GM12878 (cell line): ENCODE data around the gene SIGMAR1. TPM values are rescaled to one million over a fixed set of nuclear protein-coding genes. Genes with fewer than 3 reads are reported as not detected.
A peak's percentile ranks its signal among the peaks of the same experiment; 100 is the strongest.

Source experiments
- BRCA1 ChIP-seq: IDR thresholded peaks from 2 replicates; pipeline ENCODE4 v1.6.1; 2011; ENCODE audit warnings: low read depth, low read length, improper control_type of control experiment
- CHD4 ChIP-seq: fragments of 200-600 bp; sonication (generic); IDR thresholded peaks from 2 replicates; pipeline ENCODE4 v1.6.1; 2016; ENCODE audit warnings: mild to moderate bottlenecking
- FOXK2 ChIP-seq: fragments of 450-650 bp; IDR thresholded peaks from 2 replicates; pipeline ENCODE4 v1.6.1; 2017; ENCODE audit warnings: mild to moderate bottlenecking, moderate library complexity
- GABPA ChIP-seq: IDR thresholded peaks from 2 replicates; pipeline ENCODE4 v1.6.1; 2014; ENCODE audit warnings: antibody characterized with exemption, low read depth, mild to moderate bottlenecking, inconsistent platforms
- IKZF1 ChIP-seq: fragments of 450-650 bp; conservative IDR thresholded peaks from 2 replicates; pipeline ENCODE4 v1.6.1; 2017; ENCODE audit warnings: antibody characterized with exemption, mild to moderate bottlenecking
- IKZF2 ChIP-seq, 2 experiments: fragments of 450-650 bp; IDR thresholded peaks; 2 replicates each; pipeline ENCODE4 v1.6.1; 2017; ENCODE audit warnings: mild to moderate bottlenecking in 2 of 2, moderate library complexity in 2 of 2
- IRF4 ChIP-seq: IDR thresholded peaks from 2 replicates; pipeline ENCODE4 v1.6.1; 2011; ENCODE audit warnings: low read depth, low read length
- KAT2A ChIP-seq: conservative IDR thresholded peaks from 2 replicates; pipeline ENCODE4 v1.6.1; 2011; ENCODE audit warnings: low read depth, low read length; ENCODE audit not compliant: control insufficient read depth
- MEF2B ChIP-seq: fragments of 450-650 bp; IDR thresholded peaks from 2 replicates; pipeline ENCODE4 v1.6.1; 2018; ENCODE audit warnings: mild to moderate bottlenecking, moderate library complexity; ENCODE audit not compliant: partially characterized antibody, poor library complexity, severe bottlenecking
- NR2C1 ChIP-seq: fragments of 450-650 bp; IDR thresholded peaks from 2 replicates; pipeline ENCODE4 v1.6.1; 2017; ENCODE audit warnings: antibody characterized with exemption, mild to moderate bottlenecking, moderate library complexity
- POLR2AphosphoS5 ChIP-seq: IDR thresholded peaks from 2 replicates; pipeline ENCODE4 v1.6.1; 2011; ENCODE audit warnings: mild to moderate bottlenecking, low read length, inconsistent platforms
- RAD51 ChIP-seq: fragments of 450-650 bp; IDR thresholded peaks from 2 replicates; pipeline ENCODE4 v1.6.1; 2016; ENCODE audit warnings: moderate library complexity, mild to moderate bottlenecking, inconsistent platforms
- SRF ChIP-seq, 2 experiments: IDR thresholded peaks; 2 replicates each; pipeline ENCODE4 v1.6.1; 2011; ENCODE audit warnings: low read depth in 2 of 2, low read length in 2 of 2, mild to moderate bottlenecking in 1 of 2, moderate library complexity in 1 of 2
- YY1 ChIP-seq: IDR thresholded peaks from 2 replicates; pipeline ENCODE4 v1.6.1; 2011; ENCODE audit warnings: low read depth, mild to moderate bottlenecking, low read length
- ZNF217 ChIP-seq: fragments of 450-650 bp; IDR thresholded peaks from 2 replicates; pipeline ENCODE4 v1.6.1; 2017; ENCODE audit warnings: antibody characterized with exemption, mild to moderate bottlenecking
- polyA plus RNA-seq, 11 experiments: library from polyadenylated mRNA; depleted of rRNA in 4 of 11; unstranded in 6 of 11; stranded (reverse) in 5 of 11; fragments of >200 nt; fragmentation: Nextera tagmentation in 4 of 11; fragmentation: Illumina TruSeq in 1 of 11; extraction: Ambion mirVana in 4 of 11; extraction: Trizol in 1 of 11; gene quantifications; 1 replicate in 1 of 11; 2 replicates in 10 of 11; pipeline versions ENCODE4 v1.2.1 to v1.2.3, GENCODE V29; 2011 to 2016; ENCODE audit warnings: inconsistent platforms in 2 of 11, missing spikeins in 2 of 11, low read depth in 1 of 11
- total RNA-seq, 4 experiments: library from RNA; depleted of rRNA in 3 of 4; stranded (reverse); fragments of >200 nt in 3 of 4; fragmentation: Illumina TruSeq in 1 of 4; extraction: Trizol in 1 of 4; gene quantifications; 2 replicates each; pipeline versions ENCODE4 v1.2.1 to v1.2.3, GENCODE V29; 2013 to 2021
- TF ChIP-seq, protein P1 (sequence below): fragments of 450-650 bp; IDR thresholded peaks from 2 replicates; pipeline ENCODE4 v1.6.1; 2016; ENCODE audit warnings: mild to moderate bottlenecking
- TF ChIP-seq, protein P2 (sequence below): fragments of 450-650 bp; IDR thresholded peaks from 2 replicates; pipeline ENCODE4 v1.6.1; 2018; ENCODE audit warnings: mild to moderate bottlenecking, low read depth, moderate library complexity; ENCODE audit not compliant: partially characterized antibody
- TF ChIP-seq, protein P3 (sequence below): fragments of 450-650 bp; IDR thresholded peaks from 2 replicates; pipeline ENCODE4 v1.6.1; 2017; ENCODE audit warnings: low read depth, mild to moderate bottlenecking, moderate library complexity
- TF ChIP-seq, protein P4 (sequence below): fragments of 450-650 bp; formaldehyde crosslinking; IDR thresholded peaks from 2 replicates; pipeline ENCODE4 v1.5.0; 2022; ENCODE audit warnings: mild to moderate bottlenecking, missing genetic modification characterization
- TF ChIP-seq, protein P5 (sequence below): IDR thresholded peaks from 2 replicates; pipeline ENCODE4 v1.6.1; 2012; ENCODE audit warnings: low read length, inconsistent platforms

SIGMAR1 gene
- total and polyA plus RNA-seq, 10 of the 15 experiments (the other 5 are each of a cell fraction or from before 2014, with no cell fraction given) = 7.1 to 133 (median 69.5) TPM

DNA sequence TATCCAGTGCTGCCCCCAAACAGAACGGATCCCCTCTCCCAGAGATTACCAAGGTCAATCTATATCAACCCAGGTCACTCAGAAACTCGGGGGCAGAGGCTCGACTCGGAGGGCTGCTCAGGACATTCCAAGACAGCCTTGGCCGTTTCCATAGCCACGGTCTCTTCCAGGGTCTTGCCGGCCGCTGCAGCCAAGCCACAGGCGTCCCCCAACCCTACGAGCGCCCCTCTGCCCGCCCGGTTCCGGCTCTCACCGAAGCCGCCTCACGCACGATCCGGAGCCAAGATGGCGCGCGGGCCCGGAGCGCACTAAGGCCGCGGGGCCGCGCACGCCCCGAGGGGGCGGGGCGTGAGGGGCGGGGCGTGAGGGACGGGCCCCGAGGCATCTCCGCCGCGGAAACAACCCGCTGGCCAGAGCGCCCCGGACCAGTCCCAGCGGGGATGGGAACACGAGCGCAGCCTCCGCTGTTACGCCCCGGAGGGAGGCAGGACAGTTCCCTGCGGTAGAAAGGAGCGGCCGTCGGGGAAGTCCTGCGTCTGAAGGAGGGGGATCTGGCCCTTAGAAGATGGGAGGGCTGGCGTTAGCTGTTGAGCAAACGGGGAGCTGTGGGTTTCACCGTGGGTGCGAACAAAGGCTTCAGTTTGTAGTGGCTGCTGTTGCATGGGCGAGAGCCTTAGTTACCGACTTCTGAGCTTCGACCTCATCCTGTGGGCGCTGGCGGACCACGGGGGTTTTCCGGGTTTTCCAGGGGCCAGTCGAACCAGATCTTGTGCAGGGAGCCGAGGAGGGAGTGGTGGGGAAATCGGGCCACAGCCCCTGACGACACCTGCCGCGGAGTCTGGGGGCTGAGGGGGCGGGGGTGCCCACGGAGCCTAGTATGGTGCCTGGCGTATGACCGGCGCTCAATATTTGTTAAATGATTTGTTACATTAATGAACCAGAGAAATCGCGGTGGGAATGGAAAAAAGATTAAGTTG lies 25.5 kb downstream of the SIGMAR1 start, which contains the start of gene RPP25L (continued):
- TF ChIP-seq KAT2A = no peak
- TF ChIP-seq, protein P1, sequence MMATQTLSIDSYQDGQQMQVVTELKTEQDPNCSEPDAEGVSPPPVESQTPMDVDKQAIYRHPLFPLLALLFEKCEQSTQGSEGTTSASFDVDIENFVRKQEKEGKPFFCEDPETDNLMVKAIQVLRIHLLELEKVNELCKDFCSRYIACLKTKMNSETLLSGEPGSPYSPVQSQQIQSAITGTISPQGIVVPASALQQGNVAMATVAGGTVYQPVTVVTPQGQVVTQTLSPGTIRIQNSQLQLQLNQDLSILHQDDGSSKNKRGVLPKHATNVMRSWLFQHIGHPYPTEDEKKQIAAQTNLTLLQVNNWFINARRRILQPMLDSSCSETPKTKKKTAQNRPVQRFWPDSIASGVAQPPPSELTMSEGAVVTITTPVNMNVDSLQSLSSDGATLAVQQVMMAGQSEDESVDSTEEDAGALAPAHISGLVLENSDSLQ = peak; percentile 71
- TF ChIP-seq, protein P2, sequence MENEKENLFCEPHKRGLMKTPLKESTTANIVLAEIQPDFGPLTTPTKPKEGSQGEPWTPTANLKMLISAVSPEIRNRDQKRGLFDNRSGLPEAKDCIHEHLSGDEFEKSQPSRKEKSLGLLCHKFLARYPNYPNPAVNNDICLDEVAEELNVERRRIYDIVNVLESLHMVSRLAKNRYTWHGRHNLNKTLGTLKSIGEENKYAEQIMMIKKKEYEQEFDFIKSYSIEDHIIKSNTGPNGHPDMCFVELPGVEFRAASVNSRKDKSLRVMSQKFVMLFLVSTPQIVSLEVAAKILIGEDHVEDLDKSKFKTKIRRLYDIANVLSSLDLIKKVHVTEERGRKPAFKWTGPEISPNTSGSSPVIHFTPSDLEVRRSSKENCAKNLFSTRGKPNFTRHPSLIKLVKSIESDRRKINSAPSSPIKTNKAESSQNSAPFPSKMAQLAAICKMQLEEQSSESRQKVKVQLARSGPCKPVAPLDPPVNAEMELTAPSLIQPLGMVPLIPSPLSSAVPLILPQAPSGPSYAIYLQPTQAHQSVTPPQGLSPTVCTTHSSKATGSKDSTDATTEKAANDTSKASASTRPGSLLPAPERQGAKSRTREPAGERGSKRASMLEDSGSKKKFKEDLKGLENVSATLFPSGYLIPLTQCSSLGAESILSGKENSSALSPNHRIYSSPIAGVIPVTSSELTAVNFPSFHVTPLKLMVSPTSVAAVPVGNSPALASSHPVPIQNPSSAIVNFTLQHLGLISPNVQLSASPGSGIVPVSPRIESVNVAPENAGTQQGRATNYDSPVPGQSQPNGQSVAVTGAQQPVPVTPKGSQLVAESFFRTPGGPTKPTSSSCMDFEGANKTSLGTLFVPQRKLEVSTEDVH = no peak
- no peak for TF ChIP-seq ZNF217
- TF ChIP-seq NR2C1 = no peak
- TF ChIP-seq IKZF1 = peak; percentile 59
- TF ChIP-seq GABPA = no peak
- TF ChIP-seq YY1 = peak; percentile 94
- TF ChIP-seq, protein P3, sequence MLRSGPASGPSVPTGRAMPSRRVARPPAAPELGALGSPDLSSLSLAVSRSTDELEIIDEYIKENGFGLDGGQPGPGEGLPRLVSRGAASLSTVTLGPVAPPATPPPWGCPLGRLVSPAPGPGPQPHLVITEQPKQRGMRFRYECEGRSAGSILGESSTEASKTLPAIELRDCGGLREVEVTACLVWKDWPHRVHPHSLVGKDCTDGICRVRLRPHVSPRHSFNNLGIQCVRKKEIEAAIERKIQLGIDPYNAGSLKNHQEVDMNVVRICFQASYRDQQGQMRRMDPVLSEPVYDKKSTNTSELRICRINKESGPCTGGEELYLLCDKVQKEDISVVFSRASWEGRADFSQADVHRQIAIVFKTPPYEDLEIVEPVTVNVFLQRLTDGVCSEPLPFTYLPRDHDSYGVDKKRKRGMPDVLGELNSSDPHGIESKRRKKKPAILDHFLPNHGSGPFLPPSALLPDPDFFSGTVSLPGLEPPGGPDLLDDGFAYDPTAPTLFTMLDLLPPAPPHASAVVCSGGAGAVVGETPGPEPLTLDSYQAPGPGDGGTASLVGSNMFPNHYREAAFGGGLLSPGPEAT = peak; percentile 12; the same call in 1 of the 2 replicates
- no peak for TF ChIP-seq SRF (IDR thresholded peaks at IDR 0.05; ENCODE audit: low read depth in 2 of 2, low read length in 2 of 2)
- TF ChIP-seq FOXK2 = no peak
- no peak for TF ChIP-seq IKZF2 (IDR thresholded peaks at IDR 0.05)
- TF ChIP-seq CHD4 = no peak
- TF ChIP-seq, protein P4, sequence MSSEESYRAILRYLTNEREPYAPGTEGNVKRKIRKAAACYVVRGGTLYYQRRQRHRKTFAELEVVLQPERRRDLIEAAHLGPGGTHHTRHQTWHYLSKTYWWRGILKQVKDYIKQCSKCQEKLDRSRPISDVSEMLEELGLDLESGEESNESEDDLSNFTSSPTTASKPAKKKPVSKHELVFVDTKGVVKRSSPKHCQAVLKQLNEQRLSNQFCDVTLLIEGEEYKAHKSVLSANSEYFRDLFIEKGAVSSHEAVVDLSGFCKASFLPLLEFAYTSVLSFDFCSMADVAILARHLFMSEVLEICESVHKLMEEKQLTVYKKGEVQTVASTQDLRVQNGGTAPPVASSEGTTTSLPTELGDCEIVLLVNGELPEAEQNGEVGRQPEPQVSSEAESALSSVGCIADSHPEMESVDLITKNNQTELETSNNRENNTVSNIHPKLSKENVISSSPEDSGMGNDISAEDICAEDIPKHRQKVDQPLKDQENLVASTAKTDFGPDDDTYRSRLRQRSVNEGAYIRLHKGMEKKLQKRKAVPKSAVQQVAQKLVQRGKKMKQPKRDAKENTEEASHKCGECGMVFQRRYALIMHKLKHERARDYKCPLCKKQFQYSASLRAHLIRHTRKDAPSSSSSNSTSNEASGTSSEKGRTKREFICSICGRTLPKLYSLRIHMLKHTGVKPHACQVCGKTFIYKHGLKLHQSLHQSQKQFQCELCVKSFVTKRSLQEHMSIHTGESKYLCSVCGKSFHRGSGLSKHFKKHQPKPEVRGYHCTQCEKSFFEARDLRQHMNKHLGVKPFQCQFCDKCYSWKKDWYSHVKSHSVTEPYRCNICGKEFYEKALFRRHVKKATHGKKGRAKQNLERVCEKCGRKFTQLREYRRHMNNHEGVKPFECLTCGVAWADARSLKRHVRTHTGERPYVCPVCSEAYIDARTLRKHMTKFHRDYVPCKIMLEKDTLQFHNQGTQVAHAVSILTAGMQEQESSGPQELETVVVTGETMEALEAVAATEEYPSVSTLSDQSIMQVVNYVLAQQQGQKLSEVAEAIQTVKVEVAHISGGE (CRISPR knock-in tag) = no peak
- TF ChIP-seq MEF2B = peak; percentile 29
- peak; percentile 81; the same call in 1 of the 2 replicates for TF ChIP-seq POLR2AphosphoS5
- no peak for TF ChIP-seq IRF4
- no peak for TF ChIP-seq BRCA1
- TF ChIP-seq, protein P5, sequence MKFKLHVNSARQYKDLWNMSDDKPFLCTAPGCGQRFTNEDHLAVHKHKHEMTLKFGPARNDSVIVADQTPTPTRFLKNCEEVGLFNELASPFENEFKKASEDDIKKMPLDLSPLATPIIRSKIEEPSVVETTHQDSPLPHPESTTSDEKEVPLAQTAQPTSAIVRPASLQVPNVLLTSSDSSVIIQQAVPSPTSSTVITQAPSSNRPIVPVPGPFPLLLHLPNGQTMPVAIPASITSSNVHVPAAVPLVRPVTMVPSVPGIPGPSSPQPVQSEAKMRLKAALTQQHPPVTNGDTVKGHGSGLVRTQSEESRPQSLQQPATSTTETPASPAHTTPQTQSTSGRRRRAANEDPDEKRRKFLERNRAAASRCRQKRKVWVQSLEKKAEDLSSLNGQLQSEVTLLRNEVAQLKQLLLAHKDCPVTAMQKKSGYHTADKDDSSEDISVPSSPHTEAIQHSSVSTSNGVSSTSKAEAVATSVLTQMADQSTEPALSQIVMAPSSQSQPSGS = no peak
- TF ChIP-seq RAD51 = no peak
